Stimulated activated CD8-positive, alpha-beta memory T cell treated with anti-CD3 and anti-CD28 coated beads, Interleukin-4, amount 100 ng/mL, for 1 hour (primary cell): ENCODE measurements around the gene METRN.

Source experiments
- DNase-seq, 2 donors: peaks; one replicate each; pipeline ENCODE4 v3.0.0-alpha.2; 2020; ENCODE audit warnings: low read depth in 2 of 2, low spot score in 1 of 2

The METRN gene

GRCh38 chr16:722835-723633 is 8.1 kb downstream of the METRN start:
- no peak for DNase-seq

- no peak for DNase-seq
Measured at GRCh38 chr16:723695-724094, 8.8 kb downstream of the METRN start.

DNA sequence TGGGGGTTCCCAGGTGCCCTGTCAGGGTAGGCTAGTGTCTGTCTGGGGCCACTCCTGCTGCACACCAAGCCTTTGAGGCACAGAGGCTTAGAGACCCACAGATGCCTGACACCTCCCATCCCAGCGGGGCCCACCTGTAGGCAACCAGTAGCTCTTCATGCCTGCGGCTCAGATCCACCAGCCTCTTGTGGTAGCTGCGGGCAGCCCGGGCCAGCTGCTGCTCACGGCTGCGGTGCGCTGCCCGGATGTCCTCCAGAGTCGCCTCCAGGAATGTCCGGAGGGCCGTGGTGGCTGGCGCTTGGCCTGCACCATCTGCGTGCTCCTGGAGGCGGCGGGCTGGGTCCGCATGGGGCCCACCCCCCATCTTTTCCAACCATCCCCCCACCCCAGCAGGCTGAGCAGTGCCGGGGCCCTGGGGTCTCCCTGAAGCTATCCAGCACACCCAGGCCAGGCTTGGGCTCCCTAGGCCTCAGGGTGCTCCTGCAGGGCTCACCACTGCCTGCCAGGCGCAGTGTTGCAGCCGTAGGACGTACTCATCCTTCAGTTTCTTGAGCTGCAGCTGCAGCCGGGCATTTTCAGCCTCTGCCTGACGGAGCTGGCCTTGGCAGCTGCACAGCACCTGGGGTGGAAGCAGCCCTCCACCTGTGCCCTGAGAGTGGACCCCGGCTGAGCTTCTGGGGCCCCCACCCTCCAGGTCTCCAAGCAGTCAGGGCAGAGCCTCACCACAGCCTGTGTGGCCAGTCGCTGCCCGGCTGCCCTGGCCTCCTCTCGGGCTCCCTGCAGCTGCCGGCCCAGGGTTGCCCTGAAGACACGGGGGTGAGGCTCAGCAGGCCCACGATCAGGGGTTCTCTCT is 9.5 kb downstream of the METRN start:
- DNase-seq, result no peak

- no peak for DNase-seq
Measured at GRCh38 chr16:725041-725376, 10.1 kb downstream of the METRN start.

DNA sequence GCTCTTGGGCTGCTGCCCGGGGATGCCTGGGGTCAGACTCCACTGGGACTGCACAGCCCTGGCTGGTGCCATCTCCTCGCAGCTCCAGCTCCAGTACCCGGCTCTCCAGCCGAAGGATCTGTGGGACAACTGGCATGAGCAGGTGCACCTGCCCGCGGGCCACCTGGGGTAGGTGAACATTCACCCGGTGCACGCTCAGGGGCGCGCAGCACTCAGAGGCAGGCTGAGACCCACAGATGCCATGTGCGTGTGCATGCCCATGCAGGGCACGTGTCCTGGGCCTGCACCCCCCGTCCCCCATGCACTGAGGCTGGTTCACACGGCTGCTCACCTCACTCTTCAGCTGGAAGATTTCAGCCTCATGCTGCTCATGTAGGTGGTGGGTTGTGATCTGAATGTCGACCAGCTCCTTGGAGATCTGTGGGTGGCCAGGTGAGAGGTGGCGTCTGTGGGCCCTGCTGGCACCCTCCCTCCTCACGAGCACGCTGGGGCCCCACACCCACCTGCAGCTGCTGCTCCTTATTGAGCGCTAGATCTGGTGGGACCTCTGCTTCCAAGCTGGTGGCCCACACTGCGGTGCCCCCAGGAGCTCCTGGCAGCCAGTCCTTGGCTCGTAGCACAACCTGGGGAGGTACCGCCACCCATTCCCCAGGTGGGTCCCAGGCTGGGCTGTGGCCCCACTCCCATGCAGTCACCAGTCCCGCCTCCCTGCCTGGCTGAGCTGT is 10.7 kb downstream of the METRN start:
- DNase-seq, result no peak

DNA sequence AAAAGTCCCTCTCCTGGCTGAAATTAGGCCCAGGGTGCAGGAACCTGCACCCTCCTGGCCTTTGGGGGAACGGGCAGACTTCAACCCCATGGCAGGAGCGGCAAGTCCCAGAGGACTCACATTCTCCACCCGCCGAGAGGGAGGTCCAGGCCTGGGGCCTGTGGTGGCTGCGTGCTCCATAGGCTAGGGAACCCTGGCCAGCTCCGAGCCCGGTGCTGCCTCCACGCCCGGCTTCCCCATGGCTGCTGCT is 11.2 kb downstream of the METRN start:
- no peak for DNase-seq

DNA sequence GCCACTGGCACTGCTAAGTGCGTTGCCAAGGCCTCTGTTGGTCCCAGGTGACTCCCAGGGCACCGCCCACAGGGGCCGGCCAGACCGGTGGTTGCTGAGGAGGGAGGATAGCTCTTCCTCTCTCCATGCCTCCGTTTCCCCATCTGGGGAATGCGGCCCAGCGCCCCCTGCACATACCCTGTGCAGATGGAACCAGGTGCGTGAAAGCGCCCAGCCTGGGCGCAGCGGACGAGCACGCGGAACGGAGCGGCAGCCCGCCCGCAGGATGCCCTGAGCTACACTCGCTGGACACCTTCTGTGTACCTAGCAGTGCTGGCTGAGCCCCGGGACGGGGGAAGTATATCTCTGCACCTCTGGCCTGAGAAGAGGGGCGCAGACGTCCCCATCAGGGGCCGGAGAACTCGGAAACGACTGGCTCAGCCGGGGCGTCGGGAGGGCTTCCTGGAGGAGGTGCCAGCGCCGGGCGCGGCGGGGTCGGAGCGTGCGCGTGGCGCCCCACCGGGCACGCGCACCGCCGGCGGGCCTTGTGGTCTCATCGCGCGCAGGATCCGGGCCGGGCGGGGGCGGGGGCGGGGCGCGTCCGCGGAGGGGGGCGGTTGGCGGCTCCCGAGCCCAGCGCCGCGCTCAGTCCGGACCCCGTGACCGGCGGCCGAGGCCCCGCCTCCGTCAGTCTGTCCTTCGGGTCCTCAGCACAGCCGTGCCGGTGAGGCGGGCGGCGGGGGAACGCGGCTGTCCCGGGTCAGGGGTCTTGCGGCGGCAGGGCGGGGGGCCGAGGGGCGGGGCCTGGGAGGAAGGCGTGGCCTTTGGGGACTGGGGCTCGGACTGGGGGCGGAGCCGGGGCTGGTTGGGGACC is 11.7 kb downstream of the METRN start, which contains the start of the genes CCDC78 and HAGHL:
TSS of gene CCDC78 (minus strand) at position 6 of the 853 bp plus-strand sequence. CDS start 76 bp downstream, outside the sequence.
TSS of gene HAGHL (plus strand) at position 669 of the 853 bp plus-strand sequence. CDS start 404 bp downstream, outside the sequence.
- peak; percentile 28 to 38 for DNase-seq

GRCh38 chr16:727291-727977 is 12.5 kb downstream of the METRN start:
- DNase-seq, result no peak

GRCh38 chr16:728131-728889 is 13.4 kb downstream of the METRN start:
- peak; percentile 29 to 33 for DNase-seq

GRCh38 chr16:728890-729744 is 14.2 kb downstream of the METRN start:
- DNase-seq, result no peak

- DNase-seq, result no peak
Measured at GRCh38 chr16:729768-730665, 15.1 kb downstream of the METRN start.

GRCh38 chr16:730666-731509 is 16.0 kb downstream of the METRN start:
- no peak for DNase-seq

GRCh38 chr16:732332-732731 is 17.4 kb downstream of the METRN start:
- DNase-seq, result no peak

GRCh38 chr16:732936-733335 is 18.0 kb downstream of the METRN start:
- no peak for DNase-seq

- DNase-seq, result no peak
Measured at GRCh38 chr16:733382-734207, 18.7 kb downstream of the METRN start.
